Mucosa of gallbladder (tissue), 1 donor: Measurements from ENCODE around the gene PLXNC1. TPM values are rescaled to one million over a fixed set of nuclear protein-coding genes. Genes with fewer than 3 reads are reported as not detected.

ENCODE experiments used
- DNase-seq: peaks from one replicate; pipeline ENCODE4 v3.0.0-alpha.2; 2020; ENCODE audit warnings: low spot score
- total RNA-seq: library from RNA; stranded (reverse); gene quantifications from one replicate; pipeline ENCODE4 v1.2.1, GENCODE V29; 2021
- donor health status: DM: no; HTN: no; CAD: no.

The PLXNC1 gene
- total RNA-seq, 1 donor from 2014 or later, result 17.6 TPM

DNA sequence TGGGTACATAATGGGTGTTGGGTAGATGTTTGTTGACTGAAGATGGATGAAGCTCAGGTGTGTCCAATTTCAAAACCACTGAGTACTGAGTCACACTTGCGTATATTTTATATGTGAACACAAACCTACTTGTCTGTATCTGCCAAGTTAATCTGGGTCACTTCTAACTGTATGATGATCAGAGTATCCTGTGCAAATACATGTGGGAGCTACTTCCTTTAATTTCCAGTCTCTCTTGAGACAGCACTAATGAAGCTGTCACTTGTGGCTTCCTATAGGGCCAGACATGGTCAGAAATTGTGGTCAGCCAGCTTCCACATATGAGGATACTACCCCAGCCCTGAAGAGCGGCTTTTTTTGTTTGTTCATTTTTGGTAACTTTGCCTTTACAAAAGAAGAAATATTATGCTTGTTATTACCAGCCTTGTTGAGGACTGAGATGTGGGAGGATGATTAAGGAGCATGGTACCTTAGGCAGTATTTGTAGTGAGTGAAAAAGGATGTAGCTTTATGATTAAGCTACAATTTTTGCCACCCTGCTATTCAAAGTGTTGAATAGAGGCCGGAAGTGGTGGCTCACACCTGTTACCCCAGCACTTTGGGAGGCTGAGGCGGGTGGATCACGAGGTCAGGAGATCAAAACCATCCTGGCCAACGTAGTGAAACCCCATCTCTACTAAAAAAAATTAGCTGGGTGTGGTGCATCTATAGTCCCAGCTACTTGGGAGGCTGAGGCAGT, 32.4 kb downstream of the PLXNC1 start:
- DNase-seq, result no peak

DNA sequence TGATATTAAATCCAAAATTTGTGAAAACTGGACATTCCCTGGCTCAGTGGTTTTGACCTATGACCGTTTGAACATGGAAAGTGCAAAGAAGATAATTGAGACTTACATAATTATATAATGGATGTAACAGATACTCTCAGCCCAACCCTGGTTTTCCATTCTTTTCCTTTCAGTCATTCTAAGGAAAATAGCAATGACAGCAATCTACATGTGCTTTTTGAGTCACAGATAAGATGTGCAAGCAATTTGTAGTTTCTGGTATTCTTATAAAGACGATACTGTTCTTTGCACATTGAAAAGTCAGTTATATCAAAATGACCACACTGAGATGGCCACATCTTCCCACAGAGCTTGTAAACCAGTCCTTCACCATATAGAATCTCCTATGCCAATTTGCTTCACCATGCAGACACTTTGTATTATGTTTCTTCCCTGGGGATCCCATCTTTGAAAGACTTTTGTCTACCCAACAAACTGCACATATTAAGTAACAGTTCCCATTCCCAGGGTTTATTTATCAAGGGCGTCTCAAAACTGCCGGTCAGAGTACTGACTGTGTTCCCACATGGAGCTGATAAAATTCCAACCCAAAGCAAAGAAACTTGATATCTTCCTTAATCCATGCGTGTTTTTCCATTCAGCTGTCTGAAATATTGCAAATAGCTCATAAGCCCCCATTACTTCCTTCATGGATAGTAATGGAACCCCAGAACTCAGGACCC, 34.8 kb downstream of the PLXNC1 start:
- no peak for DNase-seq

DNA sequence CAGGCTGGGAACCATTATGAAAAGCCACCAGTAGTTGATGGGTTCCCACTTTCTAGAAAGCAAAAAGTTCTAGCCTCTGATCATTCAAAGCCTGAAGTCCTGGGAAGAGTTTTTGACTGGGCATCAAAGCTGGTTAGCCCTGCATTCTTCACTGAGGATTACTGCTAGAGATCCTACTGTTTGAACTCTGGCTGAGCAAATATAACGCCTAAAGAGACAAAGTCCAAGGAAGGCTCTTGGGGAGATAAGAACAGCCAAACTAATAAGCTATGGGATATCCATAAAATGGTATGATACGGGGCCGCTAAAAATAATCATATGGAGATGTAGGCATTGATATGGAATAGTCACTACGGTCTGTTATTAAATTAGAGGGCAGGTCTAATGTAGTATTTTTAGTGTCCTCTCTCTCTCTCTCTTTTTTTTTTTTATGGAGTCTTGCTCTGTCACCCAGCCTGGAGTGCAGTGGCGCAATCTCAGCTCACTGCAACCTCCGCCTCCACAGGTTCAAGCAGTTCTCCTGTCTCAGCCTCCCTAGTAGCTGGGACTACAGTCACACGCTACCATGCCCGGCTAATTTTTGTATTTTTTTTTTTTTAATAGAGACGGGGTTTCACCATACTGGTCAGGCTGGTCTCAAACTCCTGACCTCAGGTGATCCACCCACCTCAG, 35.5 kb downstream of the PLXNC1 start:
- no peak for DNase-seq

DNA sequence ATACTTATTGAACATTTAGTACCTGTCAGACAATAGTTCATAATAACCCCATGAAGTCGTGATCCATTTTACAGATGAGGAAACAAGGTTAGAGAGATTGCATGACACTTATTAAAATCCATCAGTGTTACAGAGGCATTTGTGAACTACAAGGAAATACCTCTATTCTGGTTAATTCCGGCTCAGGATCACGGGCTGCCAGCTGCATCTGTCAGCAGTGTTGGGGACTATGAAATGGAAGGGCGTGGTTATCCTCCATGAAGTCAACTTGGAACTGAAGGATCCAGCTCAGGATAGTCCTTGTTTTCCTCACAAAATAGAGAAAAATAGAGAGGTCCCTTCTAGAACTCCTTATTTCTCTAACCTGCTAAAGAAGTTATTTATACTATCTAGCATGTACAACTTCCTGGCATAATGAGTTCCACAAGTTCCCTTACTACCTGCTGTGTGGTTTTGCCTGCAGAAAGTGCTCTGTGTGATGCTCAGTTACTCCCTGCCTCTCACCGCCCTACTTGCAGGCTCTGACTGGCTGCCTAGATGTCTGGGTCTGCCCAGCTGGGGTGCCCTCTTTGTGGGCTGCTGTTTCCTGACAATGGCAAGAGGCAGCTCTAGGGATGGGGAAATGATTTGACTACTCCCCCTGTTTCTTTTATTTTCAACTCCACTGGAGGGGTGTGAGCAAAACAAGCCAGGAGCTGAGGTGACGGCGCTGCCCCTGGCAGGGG, 36.8 kb downstream of the PLXNC1 start:
- DNase-seq, result no peak

DNA sequence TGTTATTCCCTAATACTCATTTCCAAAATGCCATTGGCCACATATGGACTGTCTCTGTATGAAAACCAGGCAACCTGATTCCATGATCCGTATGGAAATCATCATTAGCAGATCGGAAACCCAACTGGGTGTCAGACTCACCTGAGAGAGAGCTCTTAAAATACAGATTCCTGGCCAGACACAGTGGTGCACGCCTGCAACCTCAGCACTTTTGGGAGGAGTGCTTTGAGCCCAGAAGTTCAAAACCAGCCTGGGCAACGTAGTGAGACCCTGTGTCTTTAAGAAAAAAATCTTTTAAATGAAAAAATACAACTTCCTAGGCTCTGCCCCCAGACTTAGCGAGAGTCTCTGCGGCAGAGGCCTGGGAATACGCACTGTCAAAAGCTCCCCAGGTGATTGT, 37.4 kb downstream of the PLXNC1 start:
- DNase-seq, result no peak

DNA sequence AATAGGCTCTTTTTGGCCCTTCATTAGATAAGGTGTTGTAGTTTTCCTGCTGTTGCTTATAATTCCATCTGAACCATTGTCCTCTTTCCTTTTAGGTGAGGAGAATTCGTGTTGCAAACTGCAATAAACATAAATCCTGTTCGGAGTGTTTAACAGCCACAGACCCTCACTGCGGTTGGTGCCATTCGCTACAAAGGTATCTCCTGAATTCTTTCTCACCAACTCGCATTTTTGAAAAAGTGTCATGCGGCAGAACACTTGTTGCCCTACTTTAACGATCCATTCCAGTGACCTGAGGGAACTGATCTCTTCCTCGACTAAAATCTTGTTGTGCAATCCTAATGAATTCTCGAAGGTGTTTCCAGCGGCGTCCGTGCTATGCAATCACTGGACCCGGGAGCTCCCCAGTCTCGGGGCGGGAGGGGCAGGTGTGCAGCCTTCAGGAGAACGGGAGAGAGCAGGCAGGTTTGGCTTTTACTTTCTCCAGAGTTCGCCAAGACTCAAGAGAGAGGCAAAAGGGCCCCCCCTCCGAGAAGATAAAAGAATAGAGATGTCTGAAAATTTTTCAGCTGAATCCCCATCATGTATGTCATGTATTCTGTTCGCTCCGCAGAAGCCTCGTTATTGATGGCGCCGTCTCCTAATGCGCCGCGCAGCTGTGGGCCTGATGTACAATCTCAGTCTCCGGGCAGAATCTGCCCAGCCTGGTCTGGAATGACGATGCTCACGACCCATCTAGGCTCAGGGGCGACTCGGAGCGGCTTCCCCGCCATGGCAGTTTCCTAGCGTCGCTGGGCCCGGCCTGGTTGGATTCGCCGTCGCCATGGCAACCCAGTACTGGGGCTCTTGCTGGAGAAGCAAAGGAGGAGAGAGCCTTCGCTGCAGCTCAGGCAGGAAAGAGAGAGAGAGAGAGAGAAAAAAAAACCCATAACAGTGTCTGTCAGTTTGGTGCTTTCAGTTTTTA, 38.2 kb downstream of the PLXNC1 start:
- DNase-seq, result no peak

DNA sequence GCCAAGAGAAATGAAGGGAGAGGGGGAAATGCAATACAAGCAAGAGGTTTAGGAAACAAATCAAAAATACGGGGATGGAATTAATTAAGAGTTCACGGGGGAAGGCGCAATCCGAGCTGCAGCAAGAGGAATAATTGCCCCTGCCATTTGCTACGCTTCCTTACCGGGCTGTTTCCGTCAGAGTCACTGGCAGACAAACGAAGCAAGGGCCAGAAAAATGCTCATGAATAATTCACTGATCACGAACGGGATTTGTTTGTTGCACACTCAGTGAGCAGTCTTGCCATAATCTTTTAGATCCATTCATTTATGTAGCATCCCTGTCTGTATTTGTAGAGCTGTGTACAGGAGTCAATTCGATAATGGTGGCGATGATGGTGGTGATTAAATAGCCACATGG, 39.0 kb downstream of the PLXNC1 start:
- no peak for DNase-seq

DNA sequence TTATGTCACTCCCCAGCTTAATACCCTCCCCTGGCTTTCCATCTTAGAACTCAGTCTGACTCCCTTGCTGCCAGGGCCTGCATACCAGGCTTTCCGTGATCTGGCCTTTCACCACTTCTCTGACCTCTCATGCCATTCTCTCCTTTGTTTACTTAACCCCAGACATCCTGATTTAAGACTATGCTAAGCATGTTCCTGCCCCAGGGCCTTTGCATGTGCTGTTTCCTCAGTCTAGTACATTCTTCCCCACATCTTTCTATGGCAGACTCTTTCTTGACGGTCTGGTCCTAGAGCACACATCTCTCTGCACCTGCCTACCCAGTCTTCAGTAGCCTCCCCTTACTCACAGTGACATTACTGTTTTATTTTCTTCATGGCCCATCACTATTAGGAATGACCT, 42.2 kb downstream of the PLXNC1 start:
- no peak for DNase-seq

DNA sequence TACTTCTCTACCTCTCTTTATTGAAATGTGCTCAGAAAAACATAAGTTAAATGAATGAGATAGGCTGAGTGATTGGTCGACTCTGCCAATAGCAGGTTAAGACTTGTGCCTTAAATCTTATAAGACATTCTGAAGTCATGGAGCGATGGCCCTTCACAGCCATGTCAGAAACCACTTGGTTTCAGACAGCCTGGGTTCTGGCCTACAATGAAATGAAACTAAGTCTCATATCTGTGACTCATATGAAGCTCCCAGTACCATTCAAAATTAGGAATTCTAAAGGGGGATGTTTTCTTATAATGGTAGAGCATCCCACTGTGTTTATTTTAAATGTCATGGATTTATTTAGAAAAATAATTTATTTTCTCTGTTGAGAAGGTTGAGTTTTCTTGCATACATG, 42.6 kb downstream of the PLXNC1 start:
- no peak for DNase-seq

DNA sequence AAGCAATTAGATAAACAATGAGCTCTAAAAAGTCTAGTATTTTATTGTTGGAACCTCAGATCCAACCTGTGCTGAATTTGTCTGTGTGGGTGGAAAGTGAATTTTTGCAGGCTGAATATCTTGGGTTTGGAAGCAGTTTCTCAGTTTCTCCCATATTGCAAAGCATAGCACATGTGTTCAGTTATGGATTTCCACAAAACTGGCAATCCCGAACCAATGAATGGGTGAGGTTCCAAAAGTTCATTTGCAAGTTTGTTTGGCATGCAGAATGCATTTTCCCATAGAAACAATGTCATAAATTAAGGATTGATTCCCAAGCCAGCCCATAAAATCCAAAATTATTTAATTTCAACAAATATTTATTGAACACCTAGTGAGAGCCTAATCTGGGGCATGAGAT, 43.4 kb downstream of the PLXNC1 start:
- no peak for DNase-seq

DNA sequence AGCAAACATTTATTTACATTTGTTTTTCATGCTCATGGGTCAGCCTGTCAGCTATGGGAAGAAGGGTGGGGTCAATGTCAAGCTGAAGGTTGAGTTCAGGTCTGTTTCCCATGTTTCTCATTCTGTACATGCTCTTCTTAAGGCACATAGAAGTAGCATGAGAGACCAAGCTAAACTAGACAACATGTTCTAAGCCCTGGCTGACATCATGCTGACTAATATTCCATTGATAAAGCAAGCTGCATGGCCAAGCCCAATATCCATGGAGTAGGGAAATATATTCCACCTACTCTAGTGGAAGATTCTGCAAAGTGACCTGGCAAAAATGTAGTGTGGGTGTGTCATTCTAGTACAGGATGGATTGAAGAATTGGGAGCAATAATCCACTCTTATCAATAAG, 44.1 kb downstream of the PLXNC1 start:
- DNase-seq, result no peak

DNA sequence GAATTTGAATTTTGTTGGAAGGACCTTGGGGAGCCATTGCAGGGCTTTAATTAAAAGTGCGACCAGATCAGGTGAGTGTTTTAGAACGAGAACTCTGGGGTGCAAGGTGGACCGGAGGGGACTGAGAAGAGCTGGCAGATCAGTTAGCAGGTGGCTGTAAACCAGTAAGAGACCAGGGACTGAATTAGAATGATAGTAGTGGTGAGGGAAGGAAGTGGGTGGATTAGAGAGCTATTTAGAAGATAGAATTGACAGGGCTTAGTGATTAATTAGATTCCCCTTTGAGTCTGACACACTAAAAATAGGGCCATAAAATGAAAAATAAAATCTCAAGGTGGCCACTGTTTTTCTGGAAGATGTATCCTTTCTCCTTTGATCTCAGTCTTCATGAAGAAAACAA, 44.8 kb downstream of the PLXNC1 start:
- DNase-seq, result no peak

DNA sequence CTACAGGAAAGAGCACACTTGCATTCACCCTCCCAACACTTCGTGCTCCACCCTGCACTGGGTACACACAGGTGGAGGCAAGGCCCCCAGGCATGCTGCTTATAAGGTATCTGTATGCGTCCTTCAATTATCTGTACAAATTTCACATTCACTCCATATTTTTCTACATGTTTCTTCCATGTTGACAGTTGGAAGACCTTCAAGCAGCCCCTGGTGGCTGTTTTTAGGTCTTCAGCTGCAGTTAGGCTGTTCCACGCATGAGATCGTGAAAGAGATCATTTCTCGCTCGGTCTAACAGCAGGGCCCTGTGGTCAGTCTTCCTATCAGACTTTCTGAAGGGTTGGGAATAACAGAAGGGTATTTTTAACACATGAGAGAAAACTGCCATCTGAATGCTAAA, 47.1 kb downstream of the PLXNC1 start:
- no peak for DNase-seq

DNA sequence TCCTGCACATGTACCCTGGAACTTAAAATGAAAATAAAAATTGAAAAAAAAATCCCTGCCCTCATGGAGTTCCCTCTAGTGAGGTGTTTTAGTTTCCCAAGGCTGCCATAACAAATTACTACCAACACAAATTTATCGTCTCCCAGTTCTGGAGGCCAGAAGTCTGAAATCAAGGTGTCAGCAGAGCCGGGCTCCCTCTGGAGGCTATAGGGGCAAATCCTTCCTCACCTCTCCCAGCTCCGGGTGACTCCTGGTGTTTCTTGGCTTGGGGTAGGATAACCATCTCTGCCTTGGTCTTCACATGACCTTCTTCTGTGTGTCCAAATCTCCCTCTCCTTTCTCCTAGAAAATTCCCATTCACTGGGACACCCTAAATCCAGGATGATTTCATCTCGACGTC, 50.1 kb downstream of the PLXNC1 start:
- DNase-seq, result no peak

DNA sequence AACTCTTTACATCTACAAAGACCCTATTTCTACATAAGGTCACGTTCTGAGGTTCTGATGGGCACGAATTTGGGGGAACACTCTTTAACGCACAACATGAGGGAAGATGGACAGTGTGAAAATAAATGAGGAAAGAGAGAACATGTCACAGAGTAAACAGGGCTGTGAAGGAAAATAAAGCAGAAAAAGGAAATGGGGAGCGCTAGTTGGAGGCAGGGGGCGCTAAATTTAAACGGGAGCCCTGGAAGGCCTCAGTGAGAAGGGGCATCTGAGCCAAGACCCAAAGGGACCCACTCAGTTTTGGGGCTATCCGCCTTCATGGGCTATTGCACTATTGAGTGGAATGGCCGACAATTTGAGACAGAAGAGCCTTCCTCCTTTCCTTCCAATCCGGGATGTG, 50.5 kb downstream of the PLXNC1 start:
- no peak for DNase-seq

DNA sequence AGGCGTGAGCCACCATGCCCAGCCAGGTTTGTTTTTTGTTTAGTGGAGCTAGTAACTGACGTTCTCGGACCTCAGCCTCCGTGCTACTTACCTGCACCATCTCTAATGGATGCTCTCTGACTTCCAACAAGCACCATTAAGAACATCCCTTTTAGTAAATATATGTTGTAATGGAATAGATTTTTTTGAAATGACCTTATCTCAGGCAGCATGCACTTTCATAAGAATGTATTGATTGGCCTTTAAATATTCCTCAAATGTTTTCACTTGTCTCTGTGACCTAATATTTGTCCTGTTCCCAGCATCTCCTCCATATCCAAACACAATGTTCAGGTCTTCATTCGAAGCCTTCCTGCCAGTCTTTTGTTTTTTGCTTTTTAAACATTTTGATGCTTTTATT, 51.7 kb downstream of the PLXNC1 start:
- no peak for DNase-seq

DNA sequence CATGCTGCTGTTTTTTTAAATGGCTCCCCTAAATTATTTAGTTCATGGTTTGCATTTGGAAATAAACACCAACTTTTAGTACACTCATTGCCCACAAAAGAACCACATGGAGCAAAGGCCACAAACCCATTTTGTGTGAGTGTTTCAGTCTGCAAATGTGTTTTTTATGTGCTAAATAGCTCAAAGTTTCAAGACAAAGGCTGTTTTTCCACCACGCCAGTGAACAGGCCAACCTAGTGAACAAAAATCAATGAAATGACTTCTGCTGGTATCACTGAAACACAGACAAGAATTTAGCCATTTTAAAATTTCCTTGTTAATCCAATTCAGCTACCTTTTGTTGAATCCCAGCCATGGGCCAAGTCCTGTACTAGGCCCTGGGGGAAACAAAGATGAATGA, 52.3 kb downstream of the PLXNC1 start:
- no peak for DNase-seq

DNA sequence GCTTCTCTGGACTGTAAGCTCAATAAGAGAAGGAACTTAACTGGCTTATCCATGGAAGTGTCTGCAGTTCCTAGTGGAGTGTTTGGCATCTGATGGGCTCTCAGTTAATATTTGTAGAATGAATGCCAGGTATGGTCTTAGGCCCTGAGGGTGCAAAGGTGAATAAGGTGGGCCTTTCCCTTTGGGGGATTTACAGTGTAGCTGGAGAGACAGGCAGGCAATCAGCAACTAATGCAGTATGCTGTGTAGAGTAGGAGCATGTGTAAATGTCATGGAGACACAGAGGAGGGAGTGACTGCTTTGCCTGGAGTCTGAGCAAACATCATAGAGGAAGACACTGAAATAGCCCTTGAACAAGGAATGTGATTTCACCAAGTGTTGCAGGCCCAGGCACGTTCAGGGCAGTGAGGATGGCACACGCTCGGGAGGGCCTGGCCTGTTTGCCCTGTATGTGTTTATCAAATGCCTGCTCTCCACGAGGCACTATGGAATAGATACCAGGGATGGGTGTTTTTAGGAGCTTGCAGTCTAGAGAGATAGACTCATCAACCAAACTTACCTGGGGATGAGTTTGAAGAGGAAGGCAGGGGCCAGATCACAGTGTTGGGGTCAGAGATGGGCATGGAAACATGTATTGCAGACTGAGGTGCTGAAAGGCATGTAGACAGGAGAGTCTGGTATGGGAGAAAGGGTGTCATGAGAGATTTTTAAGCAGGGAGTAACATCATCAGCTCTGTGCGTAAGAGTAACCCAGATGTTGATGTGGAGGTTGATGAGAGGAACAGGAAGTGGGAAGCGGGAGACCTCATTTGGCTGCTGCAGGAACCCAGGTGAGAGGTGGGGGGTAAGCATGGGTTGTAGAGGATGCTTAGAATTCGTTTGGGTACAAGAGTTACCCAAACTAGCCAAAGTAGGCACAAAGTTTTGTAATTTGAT, 54.1 kb downstream of the PLXNC1 start:
- DNase-seq, result no peak

DNA sequence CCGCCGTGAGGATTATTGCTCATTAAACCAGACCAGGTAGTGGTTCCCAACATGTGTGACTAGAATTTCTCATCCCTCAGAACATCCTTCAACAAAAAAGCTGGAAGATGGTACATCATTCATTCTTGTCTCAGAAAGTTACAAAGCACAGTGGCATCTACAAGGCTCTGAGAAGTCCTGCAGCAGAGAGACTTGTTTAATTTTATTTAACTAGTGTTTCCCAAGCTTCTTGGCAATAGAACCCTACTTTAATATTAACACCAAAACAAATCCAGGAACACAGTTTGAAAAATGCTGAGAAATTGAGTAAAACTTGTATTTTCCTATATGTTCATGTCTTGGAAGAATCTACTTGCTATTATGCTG, 54.8 kb downstream of the PLXNC1 start:
- DNase-seq, result no peak

DNA sequence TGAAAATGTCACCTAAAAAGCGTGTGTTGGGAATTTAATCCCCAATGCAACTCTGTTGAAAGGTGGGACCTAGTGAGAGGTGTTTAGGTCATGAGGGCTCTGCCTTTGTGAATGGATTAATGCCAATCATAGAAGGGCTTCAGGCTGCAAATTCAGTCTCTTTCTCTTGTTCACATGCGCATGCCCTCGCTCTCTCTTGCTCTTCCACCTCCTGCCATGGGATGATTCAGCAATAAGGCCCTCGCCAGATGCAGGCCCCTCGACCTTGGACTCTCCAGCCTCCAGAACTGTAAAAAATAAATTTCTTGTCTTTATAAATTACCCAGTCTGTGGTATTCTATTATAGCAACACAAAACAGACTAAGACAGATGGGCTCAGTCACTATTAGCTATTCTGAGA, 55.4 kb downstream of the PLXNC1 start:
- DNase-seq, result no peak
